ENCODE data around the gene DLGAP4.

- TF ChIP-seq CTCF (conservative IDR thresholded peaks at IDR 0.05; ENCODE audit: low read depth, low read length) (no peak), EZH2 (IDR thresholded peaks at IDR 0.05; ENCODE audit: borderline replicate concordance, low read depth, low read length, poor library complexity, severe bottlenecking) (no peak)
Measured at GRCh38 chr20:36360429-36360828, 54.3 kb downstream of the DLGAP4 start.

Data from A673 (cell line).